H9 (cell line): ENCODE measurements around the gene IGFL4. TPM values are rescaled to one million over a fixed set of nuclear protein-coding genes. Genes with fewer than 3 reads are reported as not detected.

Source experiments
- DNase-seq: peaks from one replicate; pipeline ENCODE4 v3.0.0-alpha.2; 2017
- H2AFZ ChIP-seq: one replicate; pipeline ENCODE4 v1.6.1; 2013; ENCODE audit warnings: mild to moderate bottlenecking, low read length, control low read depth, moderate library complexity
- H2AK5ac ChIP-seq: 2 replicates; pipeline ENCODE4 v1.6.1; 2013; ENCODE audit warnings: low read length, control low read depth, mixed read lengths; ENCODE audit not compliant: insufficient read length
- H2BK120ac ChIP-seq: one replicate; pipeline ENCODE4 v1.6.1; 2013; ENCODE audit warnings: low read depth, mild to moderate bottlenecking, low read length, control low read depth, inconsistent platforms; ENCODE audit not compliant: poor library complexity, severe bottlenecking
- H2BK12ac ChIP-seq: 2 replicates; pipeline ENCODE4 v1.6.1; 2013; ENCODE audit warnings: low read length, control low read depth, mixed read lengths, low read depth; ENCODE audit not compliant: insufficient read length
- H2BK15ac ChIP-seq: 2 replicates; pipeline ENCODE4 v1.6.1; 2013; ENCODE audit warnings: low read depth, low read length, control low read depth
- H2BK20ac ChIP-seq: one replicate; pipeline ENCODE4 v1.6.1; 2013; ENCODE audit warnings: low read depth, mild to moderate bottlenecking, low read length, control low read depth, inconsistent platforms; ENCODE audit not compliant: poor library complexity, severe bottlenecking
- H2BK5ac ChIP-seq: 2 replicates; pipeline ENCODE4 v1.6.1; 2013; ENCODE audit warnings: low read length, control low read depth, mixed read lengths; ENCODE audit not compliant: insufficient read length
- H3K14ac ChIP-seq: 2 replicates; pipeline ENCODE4 v1.6.1; 2013; ENCODE audit warnings: low read length, control low read depth; ENCODE audit not compliant: insufficient read depth
- H3K18ac ChIP-seq: 2 replicates; pipeline ENCODE4 v1.6.1; 2013; ENCODE audit warnings: low read depth, mild to moderate bottlenecking, mixed read lengths, low read length, control low read depth; ENCODE audit not compliant: insufficient read length
- H3K23ac ChIP-seq: 2 replicates; pipeline ENCODE4 v1.6.1; 2013; ENCODE audit warnings: low read length, control low read depth, mixed read lengths, low read depth; ENCODE audit not compliant: insufficient read length
- H3K23me2 ChIP-seq: 2 replicates; pipeline ENCODE4 v1.6.1; 2013; ENCODE audit warnings: low read depth, mild to moderate bottlenecking, mixed read lengths, low read length, control low read depth; ENCODE audit not compliant: insufficient read length, poor library complexity, severe bottlenecking
- H3K27ac ChIP-seq: 2 replicates; pipeline ENCODE4 v1.5.1; 2013; ENCODE audit warnings: low read length, control low read depth, mixed read lengths, low read depth; ENCODE audit not compliant: insufficient read length
- H3K27me3 ChIP-seq: 2 replicates; pipeline ENCODE4 v1.6.1; 2013; ENCODE audit warnings: low read length, control low read depth, inconsistent platforms; ENCODE audit not compliant: insufficient read depth
- H3K4ac ChIP-seq: 2 replicates; pipeline ENCODE4 v1.6.1; 2013; ENCODE audit warnings: low read depth, mild to moderate bottlenecking, control low read depth, inconsistent platforms, low read length, moderate library complexity
- H3K4me1 ChIP-seq: 2 replicates; pipeline ENCODE4 v1.6.1; 2013; ENCODE audit warnings: low read length, control low read depth, inconsistent platforms; ENCODE audit not compliant: insufficient read depth
- H3K4me2 ChIP-seq: 2 replicates; pipeline ENCODE4 v1.6.1; 2013; ENCODE audit warnings: low read length, control low read depth, mixed read lengths; ENCODE audit not compliant: insufficient read length, insufficient read depth
- H3K56ac ChIP-seq: 2 replicates; pipeline ENCODE4 v1.6.1; 2013; ENCODE audit warnings: low read depth, mild to moderate bottlenecking, mixed read lengths, low read length, control low read depth; ENCODE audit not compliant: insufficient read length
- H3K79me1 ChIP-seq: 2 replicates; pipeline ENCODE4 v1.6.1; 2013; ENCODE audit warnings: low read depth, mild to moderate bottlenecking, moderate library complexity, low read length, control low read depth, inconsistent platforms; ENCODE audit not compliant: insufficient read depth, poor library complexity, severe bottlenecking
- H3K79me2 ChIP-seq: 2 replicates; pipeline ENCODE4 v1.6.1; 2013; ENCODE audit warnings: low read length, control low read depth, inconsistent platforms; ENCODE audit not compliant: insufficient read depth
- H3K9ac ChIP-seq: 2 replicates; pipeline ENCODE4 v1.6.1; 2013; ENCODE audit warnings: low read length, control low read depth, mixed read lengths; ENCODE audit not compliant: insufficient read length; ENCODE audit errors: extremely low read depth
- H3K9me3 ChIP-seq: one replicate; pipeline ENCODE4 v1.6.1; 2013; ENCODE audit warnings: low read depth, low read length, inconsistent platforms; ENCODE audit not compliant: control insufficient read depth
- H3T11ph ChIP-seq: one replicate; pipeline ENCODE4 v1.6.1; 2013; ENCODE audit warnings: mild to moderate bottlenecking, low read length, control low read depth, inconsistent platforms
- H4K20me1 ChIP-seq: one replicate; pipeline ENCODE4 v1.6.1; 2013; ENCODE audit not compliant: control insufficient read depth, insufficient read length, insufficient read depth
- H4K5ac ChIP-seq: 2 replicates; pipeline ENCODE4 v1.6.1; 2013; ENCODE audit warnings: low read depth, mild to moderate bottlenecking, mixed read lengths, low read length, control low read depth; ENCODE audit not compliant: insufficient read length
- H4K8ac ChIP-seq: replicated peaks from 2 replicates; pipeline ENCODE4 v1.6.1; 2013; ENCODE audit warnings: low read length, control low read depth, mixed read lengths, low read depth; ENCODE audit not compliant: insufficient read length
- H4K91ac ChIP-seq: 2 replicates; pipeline ENCODE4 v1.6.1; 2013; ENCODE audit warnings: low read depth, mild to moderate bottlenecking, moderate library complexity, mixed read lengths, low read length, control low read depth; ENCODE audit not compliant: insufficient read length
- H3K27ac Mint-ChIP-seq, 3 experiments: 2 replicates in 2 of 3; 3 replicates in 1 of 3; pipeline ENCODE4 v1.8.0; 2020 to 2021; ENCODE audit warnings: mixed read lengths in 3 of 3, mild to moderate bottlenecking in 1 of 3, moderate library complexity in 1 of 3
- H3K27me3 Mint-ChIP-seq: 2 replicates; pipeline ENCODE4 v1.8.0; 2021; ENCODE audit warnings: low read depth, mild to moderate bottlenecking, moderate library complexity, mixed read lengths
- H3K36me3 Mint-ChIP-seq, 3 experiments: 2 replicates in 2 of 3; 3 replicates in 1 of 3; pipeline ENCODE4 v1.8.0; 2020 to 2021; ENCODE audit warnings: low read depth in 3 of 3, mixed read lengths in 3 of 3; ENCODE audit not compliant: insufficient read depth in 1 of 3
- H3K4me1 Mint-ChIP-seq, 2 experiments: 2 replicates each; pipeline ENCODE4 v1.8.0; 2020; ENCODE audit warnings: mixed read lengths in 2 of 2
- H3K4me3 Mint-ChIP-seq, 2 experiments: 2 replicates in 1 of 2; 3 replicates in 1 of 2; pipeline ENCODE4 v1.8.0; 2020 to 2021; ENCODE audit warnings: mild to moderate bottlenecking in 2 of 2, mixed read lengths in 2 of 2, moderate library complexity in 1 of 2
- H3K9me3 Mint-ChIP-seq, 2 experiments: 2 replicates in 1 of 2; 3 replicates in 1 of 2; pipeline ENCODE4 v1.8.0; 2020; ENCODE audit warnings: mild to moderate bottlenecking in 2 of 2, mixed read lengths in 2 of 2, moderate library complexity in 1 of 2
- CTCF ChIP-seq: fragments of 200-600 bp; sonication (generic); conservative IDR thresholded peaks from 3 replicates; pipeline ENCODE4 v1.8.0; 2021; ENCODE audit warnings: antibody characterized with exemption, mild to moderate bottlenecking
- WGBS: extraction: QIAGEN DNeasy Blood & Tissue Kit; methylation state at CpG from one replicate; pipeline ENCODE4 v1.1.7; 2013; ENCODE audit warnings: missing lambda C conversion rate, low lambda C conversion rate, mixed read lengths; ENCODE audit not compliant: insufficient read length; ENCODE audit errors: extremely low coverage; 5-methylcytosine and 5-hydroxymethylcytosine counted together
- total RNA-seq: library from RNA; stranded (reverse); gene quantifications from 2 replicates; pipeline ENCODE4 v1.2.1, GENCODE V29; 2021

The IGFL4 gene
- total RNA-seq, 1 experiment from 2014 or later, result 0.33 TPM

- Histone ChIP-seq H3K23ac (no peak overlapping the region), H3K14ac (no peak overlapping the region), H4K8ac (no peak overlapping the region), H3K27ac (no peak overlapping the region), H3T11ph (no peak overlapping the region), H3K4me1 (no peaks in the 10 kb centered on the region), H4K91ac (no peak overlapping the region), H2BK20ac (no peak overlapping the region), H2BK5ac (no peak overlapping the region), H3K27me3 (no peaks in the 10 kb centered on the region), H2BK12ac (no peak overlapping the region), H4K5ac (no peak overlapping the region), H3K56ac (no peak overlapping the region), H3K79me2 (no peaks in the 10 kb centered on the region), H3K23me2 (no peaks in the 10 kb centered on the region), H2AK5ac (no peak overlapping the region), H4K20me1 (no peaks in the 10 kb centered on the region), H2BK120ac (no peak overlapping the region), H3K9me3 (no peaks in the 10 kb centered on the region), H2BK15ac (no peak overlapping the region), H2AFZ (no peak overlapping the region), H3K9ac (no peak overlapping the region), H3K4ac (no peak overlapping the region), H3K4me2 (no peak overlapping the region), H3K79me1 (no peaks in the 10 kb centered on the region), H3K18ac (no peak overlapping the region)
- Mint-ChIP-seq H3K9me3 (peaks cover 16 to 24% of the 10 kb centered on the region in 2 experiments; a peak in 4 of 5 replicates), H3K4me1 (peaks cover 0 to 7% of the 10 kb centered on the region in 2 experiments; a peak in 2 of 4 replicates), H3K4me3 (no peak overlapping the region), H3K27ac (no peak overlapping the region), H3K27me3 (peaks cover 29% of the 10 kb centered on the region), H3K36me3 (no peaks in the 10 kb centered on the region; a peak in 1 of 7 replicates)
- no peak for DNase-seq
- WGBS, result no CpG with 5 or more reads among the region's 3 CpGs
- TF ChIP-seq CTCF, result no peak
Observed at GRCh38 chr19:46036744-46037128, 4.1 kb downstream of the IGFL4 start.
